GM20000 (cell line): ENCODE results near the gene LARGE1.

Experiments used
- DNase-seq: peaks from one replicate; pipeline ENCODE4 v3.0.0; 2012; ENCODE audit warnings: low spot score
- CTCF ChIP-seq: IDR thresholded peaks from 2 replicates; pipeline ENCODE4 v1.5.1; 2012; ENCODE audit warnings: mild to moderate bottlenecking, control low read depth; ENCODE audit errors: extremely low read depth, missing control alignments

Gene LARGE1

GRCh38 chr22:33227791-33228190 is 692.5 kb downstream of the LARGE1 start:
- no peak for DNase-seq
- TF ChIP-seq CTCF = no peak

- no peak for DNase-seq
- TF ChIP-seq CTCF = no peak
Measured at GRCh38 chr22:33224841-33225240, 695.4 kb downstream of the LARGE1 start.
